Body of pancreas (tissue), 4 donors: ENCODE results near the gene RHOT2. TPM values are rescaled to one million over a fixed set of nuclear protein-coding genes. Genes with fewer than 3 reads are reported as not detected.

Experiments
- ATAC-seq: fragments of 150-250 bp; one replicate; pipeline ENCODE4 v1.9.1; 2016
- DNase-seq, 4 donors: peaks; one replicate each; pipeline ENCODE4 v3.0.0-alpha.2; 2019
- H3K27ac ChIP-seq, 4 donors: fragments of 200-600 bp; sonication (generic); 1 replicate in 3 of 4; 2 replicates in 1 of 4; pipeline versions ENCODE4 v1.5.1 to v1.6.1; 2016 to 2019; ENCODE audit warnings: mild to moderate bottlenecking in 1 of 4, mixed read lengths in 1 of 4, moderate library complexity in 1 of 4
- H3K27me3 ChIP-seq, 2 donors: fragments of 200-600 bp; sonication (generic); one replicate each; pipeline ENCODE4 v1.6.0; 2016; ENCODE audit warnings: mild to moderate bottlenecking in 1 of 2
- H3K36me3 ChIP-seq, 2 donors: fragments of 200-600 bp; sonication (generic); replicated peaks in 1 of 2; 2 replicates each; pipeline ENCODE4 v1.5.1; 2016; ENCODE audit warnings: low read depth in 2 of 2; ENCODE audit not compliant: insufficient read depth in 1 of 2
- H3K4me1 ChIP-seq: fragments of 200-600 bp; sonication (generic); one replicate; pipeline ENCODE4 v1.6.0; 2016
- H3K4me3 ChIP-seq, 2 donors: fragments of 200-600 bp; sonication (generic); 1 replicate in 1 of 2; 2 replicates in 1 of 2; pipeline ENCODE4 v1.5.1; 2016 to 2019
- H3K9me3 ChIP-seq, 3 donors: fragments of 200-600 bp; sonication (generic); 1 replicate in 2 of 3; 2 replicates in 1 of 3; pipeline ENCODE4 v1.5.1; 2016
- CTCF ChIP-seq, 7 experiments: fragments of 450-650 bp in 4 of 7; fragments of 200-600 bp in 3 of 7; sonication (generic) in 3 of 7; IDR thresholded peaks; one replicate each; pipeline ENCODE4 v1.5.1; 2016 to 2019; ENCODE audit warnings: antibody characterized with exemption in 7 of 7
- POLR2A ChIP-seq, 3 donors: fragments of 450-650 bp; IDR thresholded peaks; one replicate each; pipeline ENCODE4 v1.6.1; 2016; ENCODE audit warnings: antibody characterized with exemption in 3 of 3, mild to moderate bottlenecking in 2 of 3
- WGBS, 2 donors: methylation state at CpG; one replicate each; pipeline ENCODE4 v1.1.5; 2017; 5-methylcytosine and 5-hydroxymethylcytosine counted together
- intact Hi-C: fragments of 100-400 bp; cut with DNase I; formaldehyde crosslinking; loops from one replicate; pipeline ENCODE4 v1.15.1; 2023
- total RNA-seq, 2 donors: library from RNA; depleted of rRNA; stranded (reverse); fragments of >200 nt; gene quantifications; one replicate each; pipeline ENCODE4 v1.1.0, GENCODE V29; 2016

RHOT2 gene
- total RNA-seq, 2 donors from 2014 or later = 65.6 to 89.0 TPM

- ATAC-seq (no peak), DNase-seq (no peak)
- TF ChIP-seq CTCF (IDR thresholded peaks at IDR 0.05) (no peak), POLR2A (IDR thresholded peaks at IDR 0.05) (no peak)
- Histone ChIP-seq H3K27ac (peak overlapping the region in 3 of 4 donors; percentile 95 to 96 (median 95)), H3K9me3 (no peaks in the 10 kb centered on the region), H3K36me3 (no peaks in the 10 kb centered on the region), H3K4me1 (peaks cover 58% of the 10 kb centered on the region), H3K27me3 (no peaks in the 10 kb centered on the region), H3K4me3 (peak overlapping the region; percentile 37 to 70)
- 2 to 18% methylated on average over 7 to 43 of the region's 44 CpGs for WGBS, 2 donors
- intact Hi-C loops = no loop called here
Measured at GRCh38 chr16:649631-650030, 18.3 kb upstream of the RHOT2 start.

GRCh38 chr16:651844-652243 is 16.1 kb upstream of the RHOT2 start:
- no peak overlapping the region for H3K4me3 ChIP-seq
- no peak overlapping the region for H3K27ac ChIP-seq
- H3K4me1 ChIP-seq = peaks cover 36% of the 10 kb centered on the region
- DNase-seq (no peak), ATAC-seq (no peak)
- no peaks in the 10 kb centered on the region for H3K27me3 ChIP-seq
- intact Hi-C loops = no loop called here
- 93 to 94% methylated on average over 6 to 18 of the region's 22 CpGs for WGBS, 2 donors
- H3K36me3 ChIP-seq = no peaks in the 10 kb centered on the region
- no peaks in the 10 kb centered on the region for H3K9me3 ChIP-seq
- no peak for TF ChIP-seq POLR2A (IDR thresholded peaks at IDR 0.05)
- no peak for TF ChIP-seq CTCF (IDR thresholded peaks at IDR 0.05)

GRCh38 chr16:652454-653305 is 15.3 kb upstream of the RHOT2 start:
- TF ChIP-seq POLR2A (IDR thresholded peaks at IDR 0.05) (no peak), CTCF (IDR thresholded peaks at IDR 0.05) (no peak)
- Histone ChIP-seq H3K4me3 (no peak overlapping the region), H3K36me3 (no peaks in the 10 kb centered on the region), H3K27ac (no peak overlapping the region), H3K9me3 (no peaks in the 10 kb centered on the region), H3K4me1 (peaks cover 28% of the 10 kb centered on the region), H3K27me3 (no peaks in the 10 kb centered on the region)
- WGBS, 2 donors = 88 to 89% methylated on average over 14 to 25 of the region's 28 CpGs
- intact Hi-C loops = no loop called here
- ATAC-seq (no peak), DNase-seq (no peak)

- WGBS, 2 donors = 86 to 92% methylated on average over 12 of the region's 12 CpGs
Measured at GRCh38 chr16:654034-654433, 13.9 kb upstream of the RHOT2 start.

More at GRCh38 chr16:654034-654433, 13.9 kb upstream of the RHOT2 start:
- Histone ChIP-seq H3K27ac (no peak overlapping the region), H3K27me3 (no peaks in the 10 kb centered on the region), H3K4me3 (no peak overlapping the region), H3K36me3 (no peaks in the 10 kb centered on the region), H3K9me3 (no peaks in the 10 kb centered on the region), H3K4me1 (peaks cover 14% of the 10 kb centered on the region)
- TF ChIP-seq POLR2A (IDR thresholded peaks at IDR 0.05) = no peak
- no peak for TF ChIP-seq CTCF (IDR thresholded peaks at IDR 0.05)
- ATAC-seq (no peak), DNase-seq (no peak)
- intact Hi-C loops = no loop called here
